PC-9 (cell line): ENCODE data around the gene TMCC1. TPM values are rescaled to one million over a fixed set of nuclear protein-coding genes. Genes with fewer than 3 reads are reported as not detected.

Experiments
- BruUV-seq: library from RNA; stranded (reverse); fragments of 400-500 nt; replicated peaks from 2 replicates; lab custom pipeline; 2021; lab: Mats Ljungman, UMichigan
- CTCF ChIA-PET: fragments of 300-600 bp; sonication (Branson Sonifier 250); formaldehyde crosslinking; loops from one replicate; lab custom pipeline; 2022; ENCODE audit warnings: antibody characterized with exemption; lab: Charles Lee
- POLR2A ChIA-PET: fragments of 300-600 bp; sonication (Branson Sonifier 250); formaldehyde crosslinking; loops from one replicate; lab custom pipeline; 2022; ENCODE audit warnings: antibody characterized with exemption; ENCODE audit not compliant: unreplicated experiment; lab: Charles Lee
- DNase-seq, 2 experiments: peaks; one replicate each; pipeline versions ENCODE4 v3.0.0 to v3.0.0-alpha.2; 2015 to 2022; ENCODE audit warnings: mixed read lengths in 1 of 2
- H2AFZ ChIP-seq: fragments of 200-600 bp; sonication (generic); 2 replicates; pipeline ENCODE4 v1.8.1; 2017; ENCODE audit warnings: antibody characterized with exemption
- H3F3A ChIP-seq: fragments of 200-600 bp; sonication (generic); 2 replicates; pipeline ENCODE4 v1.8.1; 2017; ENCODE audit warnings: antibody characterized with exemption, mild to moderate bottlenecking, low read depth; ENCODE audit not compliant: insufficient read depth
- H3K27ac ChIP-seq: fragments of 200-600 bp; sonication (generic); 2 replicates; pipeline ENCODE4 v1.6.1; 2016; ENCODE audit warnings: mixed run types
- H3K27me3 ChIP-seq: fragments of 200-600 bp; sonication (generic); 2 replicates; pipeline ENCODE4 v1.6.1; 2016; ENCODE audit warnings: low read depth, mixed run types; ENCODE audit not compliant: insufficient read depth
- H3K36me3 ChIP-seq: fragments of 200-600 bp; sonication (generic); 2 replicates; pipeline ENCODE4 v1.6.1; 2016; ENCODE audit warnings: low read depth, mixed run types
- H3K4me1 ChIP-seq: fragments of 200-600 bp; sonication (generic); replicated peaks from 2 replicates; pipeline ENCODE4 v1.6.1; 2016; ENCODE audit warnings: mixed run types; ENCODE audit not compliant: insufficient read depth
- H3K4me2 ChIP-seq: fragments of 200-600 bp; sonication (generic); 2 replicates; pipeline ENCODE4 v1.6.1; 2017; ENCODE audit warnings: mixed run types
- H3K4me3 ChIP-seq: fragments of 200-600 bp; sonication (generic); 2 replicates; pipeline ENCODE4 v1.6.1; 2016; ENCODE audit warnings: mixed run types
- H3K79me2 ChIP-seq: fragments of 200-600 bp; sonication (generic); 2 replicates; pipeline ENCODE4 v1.6.1; 2017; ENCODE audit warnings: low read depth, mixed run types
- H3K9me2 ChIP-seq: fragments of 200-600 bp; sonication (generic); 2 replicates; pipeline ENCODE4 v1.8.1; 2017; ENCODE audit warnings: mild to moderate bottlenecking; ENCODE audit not compliant: insufficient read depth
- H3K9me3 ChIP-seq: fragments of 200-600 bp; sonication (generic); 2 replicates; pipeline ENCODE4 v1.8.1; 2016; ENCODE audit warnings: low read depth; ENCODE audit not compliant: insufficient read depth
- H4K20me1 ChIP-seq: fragments of 200-600 bp; sonication (generic); 2 replicates; pipeline ENCODE4 v1.8.1; 2017; ENCODE audit not compliant: insufficient read depth
- CTCF ChIP-seq: fragments of 200-600 bp; sonication (generic); conservative IDR thresholded peaks from 2 replicates; pipeline ENCODE4 v1.6.1; 2017; ENCODE audit warnings: mixed run types, antibody characterized with exemption, mild to moderate bottlenecking, moderate library complexity
- EZH2 ChIP-seq: fragments of 200-600 bp; sonication (generic); IDR thresholded peaks from 2 replicates; pipeline ENCODE4 v1.8.0; 2017; ENCODE audit warnings: antibody characterized with exemption, low read depth
- intact Hi-C: fragments of 100-400 bp; cut with micrococcal nuclease; formaldehyde crosslinking; loops from one replicate; pipeline ENCODE4 v1.10.0; 2022; ENCODE audit not compliant: unreplicated experiment
- total RNA-seq: library from RNA; stranded (reverse); gene quantifications from 2 replicates; pipeline ENCODE4 v1.2.3, GENCODE V29; 2021

The TMCC1 gene
- total RNA-seq, 1 experiment from 2014 or later: 41.4 TPM

- H3K36me3 ChIP-seq: no peaks in the 10 kb centered on the region
- POLR2A ChIA-PET: interaction anchor here (0.6 kb wide), 1 partner anchor 26 kb away, joined by 3 read pairs; no protein-coding TSS in a partner anchor
- H3F3A ChIP-seq: peaks cover 30% of the 10 kb centered on the region; the same call in 1 of the 2 replicates
- H4K20me1 ChIP-seq: no peaks in the 10 kb centered on the region
- no TSS peak for BruUV-seq
- peaks cover 31% of the 10 kb centered on the region for H3K4me1 ChIP-seq
- no peak overlapping the region for H2AFZ ChIP-seq
- peaks cover 6% of the 10 kb centered on the region for H3K79me2 ChIP-seq
- DNase-seq: peak in 1 of 2 experiments; percentile 15
- no peak overlapping the region for H3K4me3 ChIP-seq
- H3K9me2 ChIP-seq: no peaks in the 10 kb centered on the region
- CTCF ChIA-PET: no interaction called here
- no peak for TF ChIP-seq CTCF
- TF ChIP-seq EZH2: no peak
- intact Hi-C loops: no loop called here
- no peaks in the 10 kb centered on the region for H3K27me3 ChIP-seq
- no peak overlapping the region for H3K27ac ChIP-seq
- no peaks in the 10 kb centered on the region for H3K9me3 ChIP-seq
- H3K4me2 ChIP-seq: no peak overlapping the region
Measured at GRCh38 chr3:129632977-129633376, 260.5 kb downstream of the TMCC1 start.

GRCh38 chr3:129632556-129632955 is 261.0 kb downstream of the TMCC1 start:
- DNase-seq: peak in 1 of 2 experiments; percentile 3
- no peaks in the 10 kb centered on the region for H3K36me3 ChIP-seq
- H3K9me3 ChIP-seq: no peaks in the 10 kb centered on the region
- CTCF ChIA-PET: interaction anchor here (0.6 kb wide), 1 partner anchor 140 kb away, joined by 5 read pairs; no protein-coding TSS in a partner anchor
- intact Hi-C loops: no loop called here
- H3K27ac ChIP-seq: no peak overlapping the region
- H3K9me2 ChIP-seq: no peaks in the 10 kb centered on the region
- peaks cover 31% of the 10 kb centered on the region for H3K4me1 ChIP-seq
- peaks cover 33% of the 10 kb centered on the region; the same call in 1 of the 2 replicates for H3F3A ChIP-seq
- no peak overlapping the region for H3K4me2 ChIP-seq
- no peak overlapping the region for H2AFZ ChIP-seq
- H3K4me3 ChIP-seq: no peak overlapping the region
- TF ChIP-seq EZH2 (no peak), CTCF (no peak)
- no peaks in the 10 kb centered on the region for H3K27me3 ChIP-seq
- no peaks in the 10 kb centered on the region for H4K20me1 ChIP-seq
- no TSS peak for BruUV-seq
- POLR2A ChIA-PET: interaction anchor here (0.6 kb wide), 1 partner anchor 26 kb away, joined by 3 read pairs; no protein-coding TSS in a partner anchor
- peaks cover 6% of the 10 kb centered on the region for H3K79me2 ChIP-seq

- no peak overlapping the region for H3K4me3 ChIP-seq
- H3K9me2 ChIP-seq: no peaks in the 10 kb centered on the region
- CTCF ChIA-PET: interaction anchor here (0.6 kb wide), 1 partner anchor 141 kb away, joined by 5 read pairs; no protein-coding TSS in a partner anchor
- no peak for TF ChIP-seq CTCF
- no peak for TF ChIP-seq EZH2
- no peaks in the 10 kb centered on the region for H3K9me3 ChIP-seq
- no peak overlapping the region for H2AFZ ChIP-seq
- H4K20me1 ChIP-seq: no peaks in the 10 kb centered on the region
- DNase-seq: no peak
- H3K36me3 ChIP-seq: no peaks in the 10 kb centered on the region
- no peak overlapping the region for H3K27ac ChIP-seq
- H3F3A ChIP-seq: peaks cover 36% of the 10 kb centered on the region; the same call in 1 of the 2 replicates
- POLR2A ChIA-PET: no interaction called here
- intact Hi-C loops: no loop called here
- peaks cover 6% of the 10 kb centered on the region for H3K79me2 ChIP-seq
- H3K4me2 ChIP-seq: no peak overlapping the region
- no TSS peak for BruUV-seq
- H3K27me3 ChIP-seq: no peaks in the 10 kb centered on the region
- H3K4me1 ChIP-seq: peaks cover 31% of the 10 kb centered on the region
Measured at GRCh38 chr3:129632056-129632455, 261.5 kb downstream of the TMCC1 start.
